Activated CD4-positive, alpha-beta T cell treated with anti-CD3 and anti-CD28 coated beads, Interleukin-2, amount 10 ng/mL, durations not matched to agents 24 days and 14 days (primary cell): ENCODE data around the gene BICD1. TPM values are rescaled to one million over a fixed set of nuclear protein-coding genes. Genes with fewer than 3 reads are reported as not detected.

Source experiments
- DNase-seq: peaks from one replicate; pipeline ENCODE4 v3.0.0; 2022
- H3K27ac Mint-ChIP-seq: one replicate; pipeline ENCODE4 v1.8.0; 2022; ENCODE audit warnings: mild to moderate bottlenecking, mixed read lengths
- H3K27me3 Mint-ChIP-seq: one replicate; pipeline ENCODE4 v1.8.0; 2022; ENCODE audit warnings: mixed read lengths
- H3K36me3 Mint-ChIP-seq: one replicate; pipeline ENCODE4 v1.8.0; 2022; ENCODE audit warnings: low read depth, mild to moderate bottlenecking, mixed read lengths
- H3K4me1 Mint-ChIP-seq: one replicate; pipeline ENCODE4 v1.8.0; 2021; ENCODE audit warnings: mixed read lengths
- H3K4me3 Mint-ChIP-seq: one replicate; pipeline ENCODE4 v1.8.0; 2022; ENCODE audit warnings: mild to moderate bottlenecking, moderate library complexity, mixed read lengths
- H3K9me3 Mint-ChIP-seq: one replicate; pipeline ENCODE4 v1.8.0; 2021; ENCODE audit warnings: mixed read lengths
- intact Hi-C: fragments of 100-400 bp; cut with micrococcal nuclease; formaldehyde crosslinking; loops from one replicate; pipeline ENCODE4 v1.15.1; 2023
- total RNA-seq: library from RNA; stranded (reverse); gene quantifications from 2 replicates; pipeline ENCODE4 v1.2.3, GENCODE V29; 2022

The BICD1 gene
- total RNA-seq, 1 donor from 2014 or later: 18.2 TPM

- intact Hi-C loops: loop anchor here (5.0 kb wide), 2 partner anchors 90 to 1655 kb away; partner anchors contain the start of gene ALG10
- Mint-ChIP-seq H3K9me3 (no peaks in the 10 kb centered on the region), H3K36me3 (no peaks in the 10 kb centered on the region), H3K27ac (no peak overlapping the region), H3K27me3 (no peaks in the 10 kb centered on the region), H3K4me3 (no peak overlapping the region), H3K4me1 (no peaks in the 10 kb centered on the region)
- DNase-seq: no peak
Observed at GRCh38 chr12:32367381-32367780, 260.7 kb downstream of the BICD1 start.

- H3K27ac Mint-ChIP-seq: no peak overlapping the region
- intact Hi-C loops: loop anchor here (5.0 kb wide), 2 partner anchors 88 to 1653 kb away; partner anchors contain the start of gene ALG10
- DNase-seq: peak; percentile 47
- H3K9me3 Mint-ChIP-seq: no peaks in the 10 kb centered on the region
- H3K4me1 Mint-ChIP-seq: no peaks in the 10 kb centered on the region
- no peak overlapping the region for H3K4me3 Mint-ChIP-seq
- H3K27me3 Mint-ChIP-seq: no peaks in the 10 kb centered on the region
- no peaks in the 10 kb centered on the region for H3K36me3 Mint-ChIP-seq
Observed at GRCh38 chr12:32369202-32369601, 262.6 kb downstream of the BICD1 start.

- H3K36me3 Mint-ChIP-seq: no peaks in the 10 kb centered on the region
- H3K27ac Mint-ChIP-seq: no peak overlapping the region
- H3K27me3 Mint-ChIP-seq: peaks cover 19% of the 10 kb centered on the region
- H3K9me3 Mint-ChIP-seq: no peaks in the 10 kb centered on the region
- H3K4me3 Mint-ChIP-seq: no peak overlapping the region
- peak; percentile 35 for DNase-seq
- intact Hi-C loops: no loop called here
- H3K4me1 Mint-ChIP-seq: no peaks in the 10 kb centered on the region
Observed at GRCh38 chr12:32377344-32378055, 270.9 kb downstream of the BICD1 start.

- Mint-ChIP-seq H3K36me3 (no peaks in the 10 kb centered on the region), H3K9me3 (no peaks in the 10 kb centered on the region), H3K27me3 (peaks cover 26% of the 10 kb centered on the region), H3K4me3 (no peak overlapping the region), H3K4me1 (no peaks in the 10 kb centered on the region), H3K27ac (no peak overlapping the region)
- DNase-seq: peak; percentile 28
- intact Hi-C loops: no loop called here
Observed at GRCh38 chr12:32379213-32379612, 272.6 kb downstream of the BICD1 start.

GRCh38 chr12:32379667-32380066 lies 273.0 kb downstream of the BICD1 start:
- Mint-ChIP-seq H3K4me3 (no peak overlapping the region), H3K9me3 (no peaks in the 10 kb centered on the region), H3K27me3 (peaks cover 28% of the 10 kb centered on the region), H3K36me3 (no peaks in the 10 kb centered on the region), H3K27ac (no peak overlapping the region), H3K4me1 (no peaks in the 10 kb centered on the region)
- DNase-seq: no peak
- intact Hi-C loops: no loop called here

GRCh38 chr12:32382226-32382625 lies 275.6 kb downstream of the BICD1 start:
- Mint-ChIP-seq H3K27me3 (peaks cover 30% of the 10 kb centered on the region), H3K27ac (no peak overlapping the region), H3K4me1 (no peaks in the 10 kb centered on the region), H3K4me3 (no peak overlapping the region), H3K36me3 (no peaks in the 10 kb centered on the region), H3K9me3 (no peaks in the 10 kb centered on the region)
- DNase-seq: no peak
- intact Hi-C loops: no loop called here

- intact Hi-C loops: loop anchor here (2.0 kb wide), 1 partner anchor 738 kb away; no protein-coding TSS in a partner anchor
Observed at GRCh38 chr12:32390572-32391219, 284.0 kb downstream of the BICD1 start.

GRCh38 chr12:32395026-32395425 lies 288.4 kb downstream of the BICD1 start:
- H3K27me3 Mint-ChIP-seq: peaks cover 23% of the 10 kb centered on the region
- H3K4me3 Mint-ChIP-seq: no peak overlapping the region
- no peak for DNase-seq
- peaks cover 4% of the 10 kb centered on the region for H3K4me1 Mint-ChIP-seq
- H3K9me3 Mint-ChIP-seq: no peaks in the 10 kb centered on the region
- H3K36me3 Mint-ChIP-seq: peaks cover 1% of the 10 kb centered on the region
- no peak overlapping the region for H3K27ac Mint-ChIP-seq
- intact Hi-C loops: no loop called here

More at GRCh38 chr12:32390572-32391219, 284.0 kb downstream of the BICD1 start:
- peak overlapping the region; percentile 62 for H3K4me3 Mint-ChIP-seq
- no peaks in the 10 kb centered on the region for H3K4me1 Mint-ChIP-seq
- no peak overlapping the region for H3K27ac Mint-ChIP-seq
- peak; percentile 72 for DNase-seq
- no peaks in the 10 kb centered on the region for H3K9me3 Mint-ChIP-seq
- H3K36me3 Mint-ChIP-seq: no peaks in the 10 kb centered on the region
- peaks cover 3% of the 10 kb centered on the region for H3K27me3 Mint-ChIP-seq

GRCh38 chr12:32397696-32398095 lies 291.0 kb downstream of the BICD1 start:
- Mint-ChIP-seq H3K27me3 (peaks cover 36% of the 10 kb centered on the region), H3K27ac (no peak overlapping the region), H3K9me3 (no peaks in the 10 kb centered on the region), H3K4me1 (peaks cover 4% of the 10 kb centered on the region), H3K4me3 (no peak overlapping the region), H3K36me3 (peaks cover 1% of the 10 kb centered on the region)
- no peak for DNase-seq
- intact Hi-C loops: no loop called here

GRCh38 chr12:32398181-32398580 lies 291.5 kb downstream of the BICD1 start:
- no peak overlapping the region for H3K27ac Mint-ChIP-seq
- H3K4me1 Mint-ChIP-seq: peaks cover 4% of the 10 kb centered on the region
- H3K4me3 Mint-ChIP-seq: peak overlapping the region; percentile 65
- no peak for DNase-seq
- peaks cover 38% of the 10 kb centered on the region for H3K27me3 Mint-ChIP-seq
- peaks cover 1% of the 10 kb centered on the region for H3K36me3 Mint-ChIP-seq
- H3K9me3 Mint-ChIP-seq: no peaks in the 10 kb centered on the region
- intact Hi-C loops: no loop called here

GRCh38 chr12:32398816-32399369 lies 292.2 kb downstream of the BICD1 start:
- H3K27ac Mint-ChIP-seq: no peak overlapping the region
- H3K9me3 Mint-ChIP-seq: no peaks in the 10 kb centered on the region
- H3K36me3 Mint-ChIP-seq: peaks cover 1% of the 10 kb centered on the region
- peak overlapping the region; percentile 86 for H3K4me3 Mint-ChIP-seq
- no peak for DNase-seq
- peaks cover 4% of the 10 kb centered on the region for H3K4me1 Mint-ChIP-seq
- peaks cover 40% of the 10 kb centered on the region for H3K27me3 Mint-ChIP-seq
- intact Hi-C loops: no loop called here

GRCh38 chr12:32399370-32400113 lies 292.9 kb downstream of the BICD1 start, which contains the start of gene FGD4:
TSS of gene FGD4 (plus strand) at chr12:32399558.
- Mint-ChIP-seq H3K4me1 (peaks cover 4% of the 10 kb centered on the region), H3K36me3 (peaks cover 1% of the 10 kb centered on the region), H3K9me3 (no peaks in the 10 kb centered on the region), H3K27ac (no peak within 1 kb of the TSS), H3K27me3 (peaks cover 42% of the 10 kb centered on the region), H3K4me3 (peak within 1 kb of the TSS; percentile 86)
- peak; percentile 88 for DNase-seq
- intact Hi-C loops: no loop called here

GRCh38 chr12:32400114-32400672 lies 293.5 kb downstream of the BICD1 start:
- Mint-ChIP-seq H3K27ac (no peak overlapping the region), H3K4me1 (peaks cover 4% of the 10 kb centered on the region)

More at GRCh38 chr12:32400114-32400672, 293.5 kb downstream of the BICD1 start:
- intact Hi-C loops: no loop called here
- H3K9me3 Mint-ChIP-seq: no peaks in the 10 kb centered on the region
- DNase-seq: no peak
- H3K36me3 Mint-ChIP-seq: peaks cover 1% of the 10 kb centered on the region
- H3K27me3 Mint-ChIP-seq: peaks cover 42% of the 10 kb centered on the region
- peak overlapping the region; percentile 20 for H3K4me3 Mint-ChIP-seq
